Calu3 (cell line): ENCODE measurements around the gene AEN. TPM values are rescaled to one million over a fixed set of nuclear protein-coding genes. Genes with fewer than 3 reads are reported as not detected.
"Not testable (repeated sequence)": the region's sequence is repeated elsewhere in the genome, so short reads cannot be mapped to it uniquely, and the experiment has no call there.

Source experiments
- BruUV-seq: library from RNA; stranded (reverse); fragments of 400-500 nt; replicated peaks from 2 replicates; lab custom pipeline; 2021; lab: Mats Ljungman, UMichigan
- CTCF ChIA-PET: fragments of 300-600 bp; sonication (Branson Sonifier 250); formaldehyde crosslinking; loops from one replicate; lab custom pipeline; 2022; ENCODE audit warnings: antibody characterized with exemption; lab: Charles Lee
- DNase-seq: peaks from one replicate; pipeline ENCODE4 v3.0.0; 2022
- H3K27ac Mint-ChIP-seq: one replicate; pipeline ENCODE4 v1.8.0; 2022; ENCODE audit warnings: mixed read lengths; ENCODE audit not compliant: unreplicated experiment
- H3K27me3 Mint-ChIP-seq: one replicate; pipeline ENCODE4 v1.8.0; 2022; ENCODE audit warnings: mixed read lengths; ENCODE audit not compliant: unreplicated experiment
- H3K36me3 Mint-ChIP-seq: one replicate; pipeline ENCODE4 v1.8.0; 2022; ENCODE audit warnings: mild to moderate bottlenecking, moderate library complexity, mixed read lengths; ENCODE audit not compliant: insufficient read depth, unreplicated experiment
- H3K4me1 Mint-ChIP-seq: one replicate; pipeline ENCODE4 v1.8.0; 2022; ENCODE audit warnings: mild to moderate bottlenecking, low read depth, mixed read lengths; ENCODE audit not compliant: unreplicated experiment
- H3K4me3 Mint-ChIP-seq: one replicate; pipeline ENCODE4 v1.8.0; 2022; ENCODE audit warnings: mild to moderate bottlenecking, low read depth, moderate library complexity, mixed read lengths; ENCODE audit not compliant: unreplicated experiment
- H3K9me3 Mint-ChIP-seq: one replicate; pipeline ENCODE4 v1.8.0; 2022; ENCODE audit warnings: low read depth, mixed read lengths; ENCODE audit not compliant: unreplicated experiment
- CTCF ChIP-seq: fragments of 200-600 bp; IDR thresholded peaks from one replicate; pipeline ENCODE4 v1.8.0; 2022; ENCODE audit warnings: antibody characterized with exemption; ENCODE audit not compliant: unreplicated experiment
- intact Hi-C: fragments of 100-400 bp; cut with micrococcal nuclease; formaldehyde crosslinking; loops from one replicate; pipeline ENCODE4 v1.10.0; 2022; ENCODE audit not compliant: unreplicated experiment
- total RNA-seq: library from RNA; stranded (reverse); gene quantifications from 2 replicates; pipeline ENCODE4 v1.2.3, GENCODE V29; 2022

The AEN gene
- total RNA-seq, 1 experiment from 2014 or later = 34.9 TPM

GRCh38 chr15:88630798-88631463 lies 9.8 kb downstream of the AEN start:
- no peak for TF ChIP-seq CTCF
- Mint-ChIP-seq H3K9me3 (no peaks in the 10 kb centered on the region), H3K27me3 (no peaks in the 10 kb centered on the region), H3K4me1 (peaks cover 36% of the 10 kb centered on the region), H3K4me3 (no peak overlapping the region), H3K36me3 (peaks cover 53% of the 10 kb centered on the region), H3K27ac (peak overlapping the region; percentile 22)
- intact Hi-C loops = no loop called here
- no TSS peak for BruUV-seq
- CTCF ChIA-PET = interaction anchor here (0.6 kb wide), 1 partner anchor 161 kb away, joined by 3 read pairs; no protein-coding TSS in a partner anchor
- DNase-seq = no peak

GRCh38 chr15:88631464-88632028 lies 10.4 kb downstream of the AEN start:
- H3K4me1 Mint-ChIP-seq = peaks cover 42% of the 10 kb centered on the region
- H3K9me3 Mint-ChIP-seq = no peaks in the 10 kb centered on the region
- no peaks in the 10 kb centered on the region for H3K27me3 Mint-ChIP-seq
- no peak overlapping the region for H3K4me3 Mint-ChIP-seq
- TF ChIP-seq CTCF = no peak
- CTCF ChIA-PET = no interaction called here
- peaks cover 54% of the 10 kb centered on the region for H3K36me3 Mint-ChIP-seq
- H3K27ac Mint-ChIP-seq = no peak overlapping the region
- BruUV-seq = no TSS peak
- intact Hi-C loops = no loop called here
- no peak for DNase-seq

GRCh38 chr15:88632797-88633196 lies 11.7 kb downstream of the AEN start:
- H3K4me3 Mint-ChIP-seq, H3K27me3 Mint-ChIP-seq, DNase-seq, intact Hi-C loops, CTCF ChIA-PET, H3K9me3 Mint-ChIP-seq, H3K27ac Mint-ChIP-seq, BruUV-seq: not testable (repeated sequence)
- Mint-ChIP-seq H3K36me3 (peaks cover 55% of the 10 kb centered on the region), H3K4me1 (peaks cover 46% of the 10 kb centered on the region)

- H3K9me3 Mint-ChIP-seq = no peaks in the 10 kb centered on the region
- intact Hi-C loops = no loop called here
- no TSS peak for BruUV-seq
- H3K4me1 Mint-ChIP-seq = peaks cover 49% of the 10 kb centered on the region
- DNase-seq = no peak
- H3K36me3 Mint-ChIP-seq = peaks cover 59% of the 10 kb centered on the region
- H3K27ac Mint-ChIP-seq = no peak overlapping the region
- H3K27me3 Mint-ChIP-seq = no peaks in the 10 kb centered on the region
- CTCF ChIA-PET = interaction anchor here (0.7 to 1.7 kb wide), 2 partner anchors 10 to 522 kb away, joined by 4 to 8 read pairs; no protein-coding TSS in a partner anchor
- no peak for TF ChIP-seq CTCF
- H3K4me3 Mint-ChIP-seq = no peak overlapping the region
Observed at GRCh38 chr15:88634449-88634848, 13.3 kb downstream of the AEN start.

- no peak overlapping the region for H3K27ac Mint-ChIP-seq
- no peak for DNase-seq
- peaks cover 49% of the 10 kb centered on the region for H3K4me1 Mint-ChIP-seq
- BruUV-seq = no TSS peak
- CTCF ChIA-PET = interaction anchor here (0.9 to 1.7 kb wide), 3 partner anchors 11 to 20 kb away, joined by 3 to 4 read pairs (median 4); no protein-coding TSS in a partner anchor
- H3K4me3 Mint-ChIP-seq = no peak overlapping the region
- H3K36me3 Mint-ChIP-seq = peaks cover 61% of the 10 kb centered on the region
- TF ChIP-seq CTCF = no peak
- intact Hi-C loops = no loop called here
- no peaks in the 10 kb centered on the region for H3K9me3 Mint-ChIP-seq
- no peaks in the 10 kb centered on the region for H3K27me3 Mint-ChIP-seq
Observed at GRCh38 chr15:88635318-88635717, 14.2 kb downstream of the AEN start.
